MCF 10A (cell line): ENCODE data around the gene CPNE4. TPM values are rescaled to one million over a fixed set of nuclear protein-coding genes. Genes with fewer than 3 reads are reported as not detected.

Source experiments
- BruUV-seq: library from RNA; stranded (reverse); fragments of 400-500 nt; replicated peaks from 2 replicates; lab custom pipeline; 2021; lab: Mats Ljungman, UMichigan
- CTCF ChIA-PET: fragments of 300-600 bp; sonication (Branson Sonifier 250); formaldehyde crosslinking; extraction: SDS; loops from one replicate; lab custom pipeline; 2021; ENCODE audit warnings: antibody characterized with exemption, inconsistent platforms; lab: Yijun Ruan, JAX
- POLR2A ChIA-PET: fragments of 300-600, 350-650 bp; sonication (Branson Sonifier 250); formaldehyde crosslinking; extraction: SDS; loops from one replicate; lab custom pipeline; 2020; ENCODE audit warnings: antibody characterized with exemption, inconsistent platforms; lab: Yijun Ruan, JAX
- DNase-seq: peaks from one replicate; pipeline ENCODE4 v3.0.0-alpha.2; 2018; ENCODE audit not compliant: unreplicated experiment
- H3K27ac Mint-ChIP-seq: one replicate; pipeline ENCODE4 v1.8.0; 2022; ENCODE audit warnings: mild to moderate bottlenecking, low read depth, mixed read lengths; ENCODE audit not compliant: unreplicated experiment
- H3K27me3 Mint-ChIP-seq: one replicate; pipeline ENCODE4 v1.8.0; 2022; ENCODE audit warnings: mixed read lengths; ENCODE audit not compliant: insufficient read depth, unreplicated experiment
- H3K36me3 Mint-ChIP-seq: one replicate; pipeline ENCODE4 v1.8.0; 2022; ENCODE audit warnings: mild to moderate bottlenecking, moderate library complexity, mixed read lengths; ENCODE audit not compliant: insufficient read depth, unreplicated experiment
- H3K4me1 Mint-ChIP-seq: one replicate; pipeline ENCODE4 v1.8.0; 2022; ENCODE audit warnings: mixed read lengths; ENCODE audit not compliant: insufficient read depth, unreplicated experiment
- H3K4me3 Mint-ChIP-seq: one replicate; pipeline ENCODE4 v1.8.0; 2022; ENCODE audit warnings: mild to moderate bottlenecking, moderate library complexity, mixed read lengths; ENCODE audit not compliant: unreplicated experiment
- H3K9me3 Mint-ChIP-seq: one replicate; pipeline ENCODE4 v1.8.0; 2022; ENCODE audit warnings: mixed read lengths; ENCODE audit not compliant: unreplicated experiment
- intact Hi-C: fragments of 100-400 bp; cut with micrococcal nuclease; formaldehyde crosslinking; loops from 2 replicates; pipeline ENCODE4 v1.14.1; 2022
- total RNA-seq: library from RNA; stranded (reverse); gene quantifications from 2 replicates; pipeline ENCODE4 v1.2.3, GENCODE V29; 2022
- TF ChIP-seq, protein P1 (sequence below): fragments of 200-600 bp; IDR thresholded peaks from one replicate; pipeline ENCODE4 v1.8.0; 2022; ENCODE audit warnings: antibody characterized with exemption, mild to moderate bottlenecking; ENCODE audit not compliant: unreplicated experiment

CPNE4 gene
- total RNA-seq, 1 experiment from 2014 or later = not detected

DNA sequence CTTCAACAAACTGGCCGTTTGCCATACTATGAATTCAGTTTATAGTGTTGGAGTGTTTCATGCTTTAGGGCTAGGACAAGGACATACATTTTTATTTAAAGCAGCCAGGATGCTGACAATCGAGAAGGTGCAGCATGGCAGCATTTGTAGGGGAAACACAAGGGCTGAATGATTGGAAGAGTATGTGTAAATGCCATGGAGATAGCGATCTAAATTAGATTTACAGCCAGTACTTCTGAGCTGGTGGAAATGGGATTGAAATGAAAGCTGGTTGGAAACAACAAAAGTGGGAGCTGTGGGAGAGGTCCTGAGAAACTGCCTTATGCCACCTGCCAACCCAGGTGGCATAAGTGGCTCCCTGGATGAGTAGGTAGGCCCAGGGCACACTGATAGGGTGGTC is 322.2 kb downstream of the CPNE4 start:
- CTCF ChIA-PET = no interaction called here
- Mint-ChIP-seq H3K4me1 (no peaks in the 10 kb centered on the region), H3K9me3 (no peaks in the 10 kb centered on the region), H3K27me3 (no peaks in the 10 kb centered on the region), H3K36me3 (no peaks in the 10 kb centered on the region), H3K27ac (no peak overlapping the region), H3K4me3 (no peak overlapping the region)
- POLR2A ChIA-PET = interaction anchor here (0.7 kb wide), 1 partner anchor 10 kb away, joined by 3 read pairs; no protein-coding TSS in a partner anchor
- intact Hi-C loops = no loop called here
- TF ChIP-seq, protein P1, sequence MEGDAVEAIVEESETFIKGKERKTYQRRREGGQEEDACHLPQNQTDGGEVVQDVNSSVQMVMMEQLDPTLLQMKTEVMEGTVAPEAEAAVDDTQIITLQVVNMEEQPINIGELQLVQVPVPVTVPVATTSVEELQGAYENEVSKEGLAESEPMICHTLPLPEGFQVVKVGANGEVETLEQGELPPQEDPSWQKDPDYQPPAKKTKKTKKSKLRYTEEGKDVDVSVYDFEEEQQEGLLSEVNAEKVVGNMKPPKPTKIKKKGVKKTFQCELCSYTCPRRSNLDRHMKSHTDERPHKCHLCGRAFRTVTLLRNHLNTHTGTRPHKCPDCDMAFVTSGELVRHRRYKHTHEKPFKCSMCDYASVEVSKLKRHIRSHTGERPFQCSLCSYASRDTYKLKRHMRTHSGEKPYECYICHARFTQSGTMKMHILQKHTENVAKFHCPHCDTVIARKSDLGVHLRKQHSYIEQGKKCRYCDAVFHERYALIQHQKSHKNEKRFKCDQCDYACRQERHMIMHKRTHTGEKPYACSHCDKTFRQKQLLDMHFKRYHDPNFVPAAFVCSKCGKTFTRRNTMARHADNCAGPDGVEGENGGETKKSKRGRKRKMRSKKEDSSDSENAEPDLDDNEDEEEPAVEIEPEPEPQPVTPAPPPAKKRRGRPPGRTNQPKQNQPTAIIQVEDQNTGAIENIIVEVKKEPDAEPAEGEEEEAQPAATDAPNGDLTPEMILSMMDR = no peak
- BruUV-seq = no TSS peak
- DNase-seq = no peak

DNA sequence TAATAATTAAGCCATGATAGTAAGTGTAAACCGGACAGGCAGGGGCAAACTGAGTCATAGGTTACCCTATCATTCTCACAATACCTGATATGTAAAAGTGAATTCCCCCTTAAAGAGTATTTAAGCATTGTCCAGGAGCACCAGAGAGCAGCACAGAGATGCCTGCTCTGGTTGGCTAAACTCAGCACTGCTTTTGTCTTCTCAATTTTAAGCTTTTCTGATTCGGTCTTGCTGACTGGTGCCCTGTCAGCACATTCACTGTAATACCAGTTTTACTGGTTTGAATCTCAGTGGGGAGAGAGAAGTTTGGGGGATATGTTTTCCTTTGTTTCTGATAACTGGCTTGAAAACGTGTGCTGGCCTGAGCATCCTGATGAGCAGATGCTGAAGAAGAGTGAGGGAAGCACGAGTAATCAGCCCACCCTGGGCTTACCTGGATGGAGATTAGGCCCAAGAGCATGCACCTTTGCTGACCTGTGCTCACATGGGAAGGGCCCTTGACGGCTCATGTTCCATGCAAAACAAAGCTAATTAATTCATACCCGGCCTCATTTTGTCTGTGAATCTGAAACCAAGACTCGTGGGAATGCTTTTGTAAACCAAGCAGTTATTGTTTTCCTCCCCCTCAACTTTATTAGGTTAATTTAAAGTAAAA is 323.6 kb downstream of the CPNE4 start:
- no TSS peak for BruUV-seq
- H3K27ac Mint-ChIP-seq = no peak overlapping the region
- POLR2A ChIA-PET = no interaction called here
- no peaks in the 10 kb centered on the region for H3K4me1 Mint-ChIP-seq
- H3K9me3 Mint-ChIP-seq = no peaks in the 10 kb centered on the region
- no peaks in the 10 kb centered on the region for H3K36me3 Mint-ChIP-seq
- no peaks in the 10 kb centered on the region for H3K27me3 Mint-ChIP-seq
- H3K4me3 Mint-ChIP-seq = no peak overlapping the region
- CTCF ChIA-PET = interaction anchor here (1.1 kb wide), 1 partner anchor 83 kb away, joined by 3 read pairs; no protein-coding TSS in a partner anchor
- TF ChIP-seq, protein P1 = no peak
- intact Hi-C loops = no loop called here
- no peak for DNase-seq

DNA sequence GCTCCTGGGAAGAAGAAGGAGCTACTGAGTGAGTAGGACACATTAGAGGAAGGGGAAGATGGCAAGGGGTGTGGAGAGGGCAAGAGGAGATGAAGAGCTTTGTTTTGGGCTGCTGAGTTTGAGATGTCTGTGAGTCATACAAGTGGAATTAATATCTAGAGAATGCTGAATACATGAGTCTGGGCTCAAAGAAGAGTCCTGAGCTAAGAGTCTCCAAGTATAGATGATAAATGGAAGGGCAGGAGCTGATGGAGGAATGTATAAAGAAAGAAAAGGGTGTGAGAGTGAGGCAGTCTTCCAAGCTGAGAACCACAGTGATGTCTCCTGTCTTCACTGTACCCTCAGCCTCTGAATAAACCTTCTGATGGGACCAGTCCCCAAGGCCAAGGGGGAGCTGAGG is 326.6 kb downstream of the CPNE4 start:
- DNase-seq = no peak
- Mint-ChIP-seq H3K4me3 (no peak overlapping the region), H3K9me3 (no peaks in the 10 kb centered on the region), H3K27ac (no peak overlapping the region), H3K27me3 (no peaks in the 10 kb centered on the region), H3K36me3 (no peaks in the 10 kb centered on the region), H3K4me1 (no peaks in the 10 kb centered on the region)
- CTCF ChIA-PET = interaction anchor here (0.7 to 1.1 kb wide), 2 partner anchors 9 to 1130 kb away, joined by 3 read pairs; no protein-coding TSS in a partner anchor
- no TSS peak for BruUV-seq
- POLR2A ChIA-PET = no interaction called here
- intact Hi-C loops = no loop called here
- TF ChIP-seq, protein P1 = no peak

DNA sequence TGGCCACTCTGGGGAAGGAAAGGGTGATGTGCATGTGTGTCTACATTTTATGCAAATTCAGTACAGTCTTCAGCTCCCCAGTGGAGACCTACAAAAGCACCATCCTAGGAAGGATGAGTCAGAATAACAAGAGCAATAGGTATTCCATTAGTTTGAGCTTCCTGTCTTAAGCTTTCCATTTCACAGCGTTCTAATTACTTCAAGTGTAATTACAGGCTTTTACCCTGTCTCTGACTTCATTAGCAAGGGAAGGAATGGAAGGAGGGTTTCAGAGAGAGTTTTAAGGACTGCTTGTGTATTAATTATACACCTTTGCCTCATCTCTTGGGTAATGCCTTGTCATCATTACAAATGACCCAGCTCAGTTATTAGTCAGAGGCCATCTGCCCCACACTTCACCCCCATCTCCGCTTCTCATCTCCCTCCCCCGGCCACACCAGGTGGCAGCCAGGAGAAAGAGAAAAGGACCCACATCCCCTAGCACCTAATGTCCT is 329.2 kb downstream of the CPNE4 start:
- ChIA-PET CTCF (interaction anchor here (0.7 kb wide), 1 partner anchor 90 kb away, joined by 3 read pairs; no protein-coding TSS in a partner anchor), POLR2A (interaction anchor here (0.6 kb wide), 1 partner anchor 1570 kb away, joined by 3 read pairs; no protein-coding TSS in a partner anchor)
- DNase-seq = peak; percentile 33
- no peaks in the 10 kb centered on the region for H3K9me3 Mint-ChIP-seq
- H3K4me3 Mint-ChIP-seq = no peak overlapping the region
- no peaks in the 10 kb centered on the region for H3K4me1 Mint-ChIP-seq
- no peak overlapping the region for H3K27ac Mint-ChIP-seq
- BruUV-seq = no TSS peak
- intact Hi-C loops = no loop called here
- TF ChIP-seq, protein P1 = no peak
- no peaks in the 10 kb centered on the region for H3K27me3 Mint-ChIP-seq
- no peaks in the 10 kb centered on the region for H3K36me3 Mint-ChIP-seq
